ENCODE measurements around the gene MCTP1. TPM values are rescaled to one million over a fixed set of nuclear protein-coding genes. Genes with fewer than 3 reads are reported as not detected.

Gene MCTP1
- total and polyA plus RNA-seq, 2 of the 8 experiments (the other 6 are each of a cell fraction or from before 2014, with no cell fraction given): 0.56 to 3.4 TPM

DNA sequence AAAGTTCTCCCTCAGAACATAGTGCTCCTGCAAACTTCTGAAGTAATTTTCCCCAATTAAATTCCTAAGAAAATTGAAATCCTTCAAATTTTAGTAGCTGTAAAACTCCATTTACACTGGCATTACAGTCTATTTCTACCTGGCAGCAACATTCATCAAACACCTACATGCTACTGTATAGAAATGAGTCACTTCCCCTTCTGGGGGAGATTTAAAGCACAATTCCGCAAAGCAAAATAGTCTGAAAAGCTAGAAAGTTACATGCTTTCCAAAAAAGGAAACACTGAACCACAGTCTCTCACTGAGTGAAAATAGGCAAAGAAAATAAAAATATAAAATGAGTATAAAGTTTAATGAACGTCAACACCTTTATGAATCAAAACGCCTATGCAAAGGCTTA lies 43.3 kb downstream of the MCTP1 start:
- Histone ChIP-seq H2BK15ac (ENCODE audit: low read length) (no peak overlapping the region), H3K4ac (replicated peaks; ENCODE audit: insufficient read length, low read depth, low read length) (no peak overlapping the region), H3K36me3 (ENCODE audit: control insufficient read depth in 2 of 4, insufficient read depth in 4 of 4, low read length in 3 of 4) (no peaks in the 10 kb centered on the region), H3K9me3 (ENCODE audit: insufficient read depth in 2 of 2, low read depth in 1 of 2, low read length in 1 of 2) (no peaks in the 10 kb centered on the region), H4K5ac (ENCODE audit: insufficient read length, low read depth, low read length) (no peak overlapping the region), H3K27ac (ENCODE audit: low read depth, low read length) (no peak overlapping the region), H3K23me2 (ENCODE audit: low read depth, low read length) (no peaks in the 10 kb centered on the region), H2AFZ (ENCODE audit: low read length) (no peak overlapping the region), H3K4me3 (ENCODE audit: extremely low read depth in 1 of 4, insufficient read depth in 2 of 4, low read depth in 3 of 4, low read length in 4 of 4) (no peak overlapping the region), H4K20me1 (replicated peaks in 1 of 2; ENCODE audit: control insufficient read depth in 1 of 2, insufficient read depth in 2 of 2, low read length in 2 of 2) (no peaks in the 10 kb centered on the region), H2BK120ac (replicated peaks; ENCODE audit: low read depth, low read length) (no peak overlapping the region), H3K79me1 (ENCODE audit: low read depth, low read length) (no peaks in the 10 kb centered on the region), H4K91ac (replicated peaks; ENCODE audit: insufficient read length, low read length) (no peak overlapping the region), H3K18ac (ENCODE audit: extremely low read depth, low read length) (no peak overlapping the region), H3K4me2 (ENCODE audit: insufficient read depth in 1 of 2, low read depth in 2 of 2, low read length in 2 of 2) (no peak overlapping the region), H3K23ac (ENCODE audit: insufficient read length) (no peak overlapping the region), H3K4me1 (replicated peaks in 1 of 4; ENCODE audit: control insufficient read depth in 3 of 4, insufficient read depth in 4 of 4, low read length in 3 of 4) (no peaks in the 10 kb centered on the region), H3K27me3 (replicated peaks in 1 of 4; ENCODE audit: control insufficient read depth in 3 of 4, extremely low read depth in 1 of 4, insufficient read depth in 3 of 4, low read length in 3 of 4) (peaks cover 0 to 1% (median 0%) of the 10 kb centered on the region in 4 experiments; a peak in 1 of 7 replicates), H2BK12ac (ENCODE audit: low read depth, low read length) (no peak overlapping the region), H2AK5ac (ENCODE audit: low read depth, low read length) (no peak overlapping the region), H3K56ac (replicated peaks; ENCODE audit: insufficient read length, low read depth, low read length) (no peak overlapping the region), H4K8ac (ENCODE audit: extremely low read depth, insufficient read depth, low read length) (no peak overlapping the region), H3K79me2 (ENCODE audit: control insufficient read depth in 1 of 2, insufficient read depth in 2 of 2, low read length in 2 of 2) (no peaks in the 10 kb centered on the region), H2BK20ac (ENCODE audit: low read length) (no peak overlapping the region), H2BK5ac (ENCODE audit: low read depth, low read length) (no peak overlapping the region), H3K9ac (replicated peaks in 1 of 4; ENCODE audit: extremely low read depth in 1 of 4, low read depth in 3 of 4, low read length in 3 of 4) (no peak overlapping the region), H3K14ac (ENCODE audit: insufficient read length) (no peak overlapping the region)
- DNase-seq (ENCODE audit: low read depth in 1 of 2, low spot score in 2 of 2) (no peak), FAIRE-seq (no peak)
- TF ChIP-seq YY1 (IDR thresholded peaks at IDR 0.05; ENCODE audit: low read depth, low read length): no peak
- no peak for TF ChIP-seq SIN3A (conservative IDR thresholded peaks at IDR 0.05 in 1 of 2, IDR thresholded peaks at IDR 0.05 in 1 of 2; ENCODE audit: low read depth in 1 of 2, low read length in 2 of 2)
- ChIA-PET CTCF (ENCODE audit: partially characterized antibody) (interaction anchor here (0.6 to 1.9 kb wide), 3 partner anchors 44 to 273 kb away, joined by 3 to 6 read pairs (median 4); no protein-coding TSS in a partner anchor), POLR2A (ENCODE audit: partially characterized antibody) (no interaction called here)
- 95% methylated on average over 3 of the region's 3 CpGs; no CpG with 5 or more reads in 1 of the 2 experiments for WGBS, 2 experiments (ENCODE audit: extremely low coverage in 1 of 2, insufficient coverage in 1 of 2, insufficient read length in 1 of 2, insufficient replicate concordance in 2 of 2, low coverage in 1 of 2, low lambda C conversion rate in 2 of 2, missing lambda C conversion rate in 1 of 2)

Measured in H1 (cell line).